NOMO-1 (cell line): Measurements from ENCODE around the gene CDKN2D.
"Not testable (repeated sequence)": the region's sequence is repeated elsewhere in the genome, so short reads cannot be mapped to it uniquely, and the experiment has no call there.

ENCODE experiments used
- DNase-seq, 2 experiments: peaks; one replicate each; lab custom pipeline; 2025; ENCODE audit not compliant: unreplicated experiment in 2 of 2; lab: John Stamatoyannopoulos, UW

Gene CDKN2D

GRCh38 chr19:10553087-10553667, 15.6 kb downstream of the CDKN2D start:
- no peak for DNase-seq

- DNase-seq: no peak
Measured at GRCh38 chr19:10552510-10553053, 16.2 kb downstream of the CDKN2D start.

- peak; percentile 52 to 63 for DNase-seq
Measured at GRCh38 chr19:10551698-10552301, 17.0 kb downstream of the CDKN2D start.

- DNase-seq: not testable (repeated sequence)
Measured at GRCh38 chr19:10551006-10551405, 17.8 kb downstream of the CDKN2D start.

GRCh38 chr19:10550336-10550735, 18.4 kb downstream of the CDKN2D start:
- no peak for DNase-seq

- no peak for DNase-seq
Measured at GRCh38 chr19:10549733-10550132, 19.0 kb downstream of the CDKN2D start.

GRCh38 chr19:10548746-10549276, 20.0 kb downstream of the CDKN2D start:
- DNase-seq: no peak

- DNase-seq: no peak
Measured at GRCh38 chr19:10546817-10547216, 22.0 kb downstream of the CDKN2D start.

GRCh38 chr19:10544753-10545251, 24.0 kb downstream of the CDKN2D start:
- DNase-seq: no peak

GRCh38 chr19:10544242-10544752, 24.5 kb downstream of the CDKN2D start:
- DNase-seq: peak in 1 of 2 experiments; percentile 11

- DNase-seq: peak; percentile 56 to 60
Measured at GRCh38 chr19:10543420-10544241, 25.1 kb downstream of the CDKN2D start, which contains the start of gene ATG4D. Gene ATG4D, plus strand, starts transcription at chr19:10543904. Its CDS starts 187 bp downstream, at chr19:10544091.

GRCh38 chr19:10543059-10543419, 25.7 kb downstream of the CDKN2D start:
- DNase-seq: no peak

GRCh38 chr19:10539016-10539415, 29.8 kb downstream of the CDKN2D start:
- DNase-seq: peak; percentile 29 to 55

- DNase-seq: peak; percentile 23 to 26
Measured at GRCh38 chr19:10538204-10538983, 30.4 kb downstream of the CDKN2D start.

GRCh38 chr19:10537668-10538067, 31.1 kb downstream of the CDKN2D start:
- no peak for DNase-seq

GRCh38 chr19:10535613-10536012, 33.2 kb downstream of the CDKN2D start:
- DNase-seq: no peak

GRCh38 chr19:10533646-10534386, 35.0 kb downstream of the CDKN2D start:
- peak in 1 of 2 experiments; percentile 30 for DNase-seq

- DNase-seq: no peak
Measured at GRCh38 chr19:10532457-10532856, 36.3 kb downstream of the CDKN2D start.

- DNase-seq: not testable (repeated sequence)
Measured at GRCh38 chr19:10526887-10527286, 41.9 kb downstream of the CDKN2D start.
